HEK293T (cell line): ENCODE measurements around the gene SMIM1.

Experiments used
- CTCF ChIA-PET: fragments of 350-600 bp; formaldehyde crosslinking; extraction: SDS; loops from one replicate; lab custom pipeline; 2021; ENCODE audit warnings: antibody characterized with exemption, inconsistent platforms; lab: Yijun Ruan, JAX
- POLR2A ChIA-PET: fragments of 350-600 bp; formaldehyde crosslinking; extraction: SDS; loops from one replicate; lab custom pipeline; 2020; ENCODE audit warnings: antibody characterized with exemption, inconsistent platforms; lab: Yijun Ruan, JAX
- DNase-seq: peaks from one replicate; pipeline ENCODE4 v3.0.0; 2012; ENCODE audit warnings: mixed read lengths; ENCODE audit errors: extremely low spot score
- ARNT ChIP-seq: fragments of 450-650 bp; IDR thresholded peaks from 2 replicates; pipeline ENCODE4 v1.6.1; 2017; ENCODE audit warnings: mild to moderate bottlenecking
- BHLHE40 ChIP-seq: fragments of 450-650 bp; IDR thresholded peaks from 2 replicates; pipeline ENCODE4 v1.6.1; 2016; ENCODE audit warnings: mild to moderate bottlenecking, moderate library complexity, borderline replicate concordance
- CTBP1 ChIP-seq: fragments of 450-650 bp; IDR thresholded peaks from 2 replicates; pipeline ENCODE4 v1.6.1; 2016; ENCODE audit warnings: borderline replicate concordance
- ELF4 ChIP-seq: fragments of 450-650 bp; IDR thresholded peaks from 2 replicates; pipeline ENCODE4 v1.6.1; 2017; ENCODE audit warnings: antibody characterized with exemption
- FOXA1 ChIP-seq: fragments of 450-650 bp; IDR thresholded peaks from 2 replicates; pipeline ENCODE4 v1.6.1; 2016; ENCODE audit warnings: mild to moderate bottlenecking
- FOXK2 ChIP-seq: fragments of 450-650 bp; IDR thresholded peaks from 2 replicates; pipeline ENCODE4 v1.6.1; 2016; ENCODE audit warnings: mild to moderate bottlenecking
- FOXM1 ChIP-seq: fragments of 450-650 bp; IDR thresholded peaks from 2 replicates; pipeline ENCODE4 v1.6.1; 2017; ENCODE audit warnings: mild to moderate bottlenecking, borderline replicate concordance
- HDGF ChIP-seq: fragments of 450-650 bp; IDR thresholded peaks from 2 replicates; pipeline ENCODE4 v1.6.1; 2017; ENCODE audit warnings: antibody characterized with exemption, borderline replicate concordance
- L3MBTL2 ChIP-seq: fragments of 450-650 bp; conservative IDR thresholded peaks from 2 replicates; pipeline ENCODE4 v1.6.1; 2016; ENCODE audit warnings: mild to moderate bottlenecking
- LEF1 ChIP-seq: fragments of 450-650 bp; IDR thresholded peaks from 2 replicates; pipeline ENCODE4 v1.6.1; 2017; ENCODE audit warnings: mild to moderate bottlenecking, borderline replicate concordance
- NFRKB ChIP-seq: fragments of 450-650 bp; IDR thresholded peaks from 2 replicates; pipeline ENCODE4 v1.6.1; 2016; ENCODE audit warnings: mild to moderate bottlenecking, moderate library complexity
- SP1 ChIP-seq: fragments of 450-650 bp; IDR thresholded peaks from 2 replicates; pipeline ENCODE4 v1.6.1; 2017
- SUZ12 ChIP-seq: fragments of 450-650 bp; IDR thresholded peaks from 2 replicates; pipeline ENCODE4 v1.6.1; 2016; ENCODE audit warnings: mild to moderate bottlenecking
- TARDBP ChIP-seq: fragments of 450-650 bp; IDR thresholded peaks from 2 replicates; pipeline ENCODE4 v1.6.1; 2016
- ZNF384 ChIP-seq: fragments of 450-650 bp; IDR thresholded peaks from 2 replicates; pipeline ENCODE4 v1.6.1; 2016
- TF ChIP-seq, protein P1 (sequence below): fragments of 450-650 bp; IDR thresholded peaks from 2 replicates; pipeline ENCODE4 v1.6.1; 2016

Gene SMIM1

DNA sequence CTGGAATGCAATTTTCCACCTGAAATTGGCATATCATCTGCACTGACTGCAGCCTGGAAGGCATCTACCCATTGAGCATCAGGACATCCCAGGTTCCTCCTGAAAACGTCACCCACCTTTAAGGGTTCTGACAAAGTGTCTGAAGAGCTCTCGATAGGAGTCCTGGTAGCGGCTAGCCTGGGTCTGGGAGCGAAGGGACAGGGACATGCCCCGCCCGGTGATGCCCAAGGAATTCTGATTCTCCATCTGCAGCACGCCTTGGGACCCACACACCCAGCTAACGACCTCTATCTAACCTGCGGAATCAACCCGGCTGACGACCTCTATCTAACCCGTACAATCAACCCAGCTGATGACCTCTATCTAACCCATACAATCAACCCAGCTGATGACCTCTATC lies 33.6 kb upstream of the SMIM1 start:
- POLR2A ChIA-PET = no interaction called here
- no peak for DNase-seq
- CTCF ChIA-PET = no interaction called here
- TF ChIP-seq NFRKB = no peak
- TF ChIP-seq SP1 = no peak
- TF ChIP-seq TARDBP = no peak
- no peak for TF ChIP-seq LEF1
- no peak for TF ChIP-seq L3MBTL2
- TF ChIP-seq, protein P1, sequence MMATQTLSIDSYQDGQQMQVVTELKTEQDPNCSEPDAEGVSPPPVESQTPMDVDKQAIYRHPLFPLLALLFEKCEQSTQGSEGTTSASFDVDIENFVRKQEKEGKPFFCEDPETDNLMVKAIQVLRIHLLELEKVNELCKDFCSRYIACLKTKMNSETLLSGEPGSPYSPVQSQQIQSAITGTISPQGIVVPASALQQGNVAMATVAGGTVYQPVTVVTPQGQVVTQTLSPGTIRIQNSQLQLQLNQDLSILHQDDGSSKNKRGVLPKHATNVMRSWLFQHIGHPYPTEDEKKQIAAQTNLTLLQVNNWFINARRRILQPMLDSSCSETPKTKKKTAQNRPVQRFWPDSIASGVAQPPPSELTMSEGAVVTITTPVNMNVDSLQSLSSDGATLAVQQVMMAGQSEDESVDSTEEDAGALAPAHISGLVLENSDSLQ = no peak
- TF ChIP-seq FOXK2 = no peak
- TF ChIP-seq SUZ12 = no peak

DNA sequence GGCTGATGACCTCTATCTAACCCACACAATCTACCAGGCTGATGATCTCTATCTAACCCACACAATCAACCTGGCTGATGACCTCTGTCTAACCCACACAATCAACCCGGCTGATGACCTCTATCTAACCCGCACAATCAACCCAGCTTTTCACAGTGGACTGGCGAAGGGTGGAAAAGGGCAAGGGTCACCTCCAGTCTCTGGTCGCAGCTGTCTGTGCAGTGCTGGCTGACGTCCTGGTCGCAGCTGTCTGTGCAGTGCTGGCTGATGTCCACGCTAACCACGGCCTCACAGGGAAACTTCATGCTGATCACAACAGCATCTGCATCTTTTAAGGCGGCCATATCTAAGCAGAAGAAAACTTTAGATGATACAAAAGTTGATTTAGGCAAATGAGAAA lies 32.5 kb upstream of the SMIM1 start:
- TF ChIP-seq FOXK2 = no peak
- TF ChIP-seq ZNF384 = no peak
- TF ChIP-seq SUZ12 = no peak
- no peak for TF ChIP-seq ELF4
- TF ChIP-seq SP1 = no peak
- no peak for TF ChIP-seq BHLHE40
- no peak for TF ChIP-seq NFRKB
- TF ChIP-seq FOXA1 = no peak
- TF ChIP-seq HDGF = no peak
- no peak for TF ChIP-seq LEF1
- ChIA-PET CTCF (no interaction called here), POLR2A (no interaction called here)
- no peak for DNase-seq

DNA sequence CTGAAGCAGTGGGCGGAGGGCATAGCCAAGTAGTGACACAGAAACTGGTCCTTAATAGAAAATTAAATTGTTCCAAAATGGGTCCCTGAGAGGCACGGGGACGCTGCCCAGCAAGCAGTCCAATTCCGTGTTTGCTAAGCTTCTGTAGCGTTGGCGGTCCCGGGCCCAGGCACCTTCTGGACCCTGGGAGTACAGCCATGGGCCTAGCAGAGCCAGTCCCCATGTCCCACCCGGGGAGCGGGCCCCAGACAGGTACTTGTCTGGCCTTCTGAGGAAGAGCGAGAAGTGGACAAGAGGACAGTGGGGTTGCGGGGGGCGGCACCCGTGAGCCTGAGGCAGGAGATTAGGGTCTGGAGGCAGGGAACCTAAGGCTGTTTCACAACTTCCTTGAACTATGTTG lies 31.8 kb upstream of the SMIM1 start:
- DNase-seq = no peak
- ChIA-PET CTCF (no interaction called here), POLR2A (no interaction called here)
- TF ChIP-seq LEF1 = no peak
- no peak for TF ChIP-seq TARDBP
- TF ChIP-seq SUZ12 = no peak
- TF ChIP-seq HDGF = no peak
- no peak for TF ChIP-seq NFRKB
- no peak for TF ChIP-seq FOXK2
- no peak for TF ChIP-seq L3MBTL2
- TF ChIP-seq, protein P1 = no peak
- no peak for TF ChIP-seq BHLHE40
- TF ChIP-seq FOXA1 = no peak
- no peak for TF ChIP-seq CTBP1
- no peak for TF ChIP-seq ZNF384
- no peak for TF ChIP-seq ELF4
- no peak for TF ChIP-seq FOXM1
- TF ChIP-seq ARNT = no peak
- TF ChIP-seq SP1 = no peak

DNA sequence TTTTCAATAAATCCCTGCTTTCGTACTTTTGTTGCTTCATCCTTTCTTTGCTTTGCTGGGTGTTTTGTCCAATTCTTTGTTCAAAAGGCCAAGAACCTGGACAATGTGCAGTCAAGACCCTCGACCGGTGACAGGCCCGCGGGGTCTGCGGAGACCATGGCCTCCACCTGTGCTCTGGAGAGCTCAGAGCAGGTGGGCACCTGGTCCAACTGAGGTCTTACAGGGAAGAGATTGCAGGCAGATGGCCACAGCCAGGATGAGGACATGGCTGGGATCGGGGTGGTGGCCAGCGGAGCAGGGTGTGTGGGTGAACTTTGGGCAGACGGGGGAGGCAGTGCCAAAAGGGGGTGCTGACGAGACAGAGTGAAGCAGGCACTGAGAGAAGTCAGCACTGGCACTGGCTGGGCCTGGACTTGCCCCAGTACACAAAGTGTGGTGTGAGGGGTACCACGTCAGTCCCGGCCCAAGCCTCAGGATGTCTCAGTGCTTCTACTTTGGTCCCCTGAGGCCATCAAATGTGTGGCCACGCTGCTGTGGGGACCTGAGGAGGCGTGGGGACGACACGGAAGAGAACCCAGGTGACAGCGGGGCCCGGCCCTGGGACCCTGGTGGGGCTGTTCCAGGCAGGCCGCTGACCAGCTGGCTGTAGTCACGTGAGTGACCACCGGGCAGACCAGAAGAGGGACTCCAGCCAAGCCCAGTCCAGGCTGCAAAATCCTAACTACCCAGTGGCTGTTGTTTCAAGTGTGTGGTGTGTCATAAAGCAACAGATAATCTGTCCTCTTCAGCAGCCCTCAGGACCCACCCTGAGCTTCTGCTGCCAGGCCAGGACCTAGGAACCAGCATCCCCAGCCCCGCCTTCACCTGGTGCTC lies 30.7 kb upstream of the SMIM1 start:
- ChIA-PET CTCF (interaction anchor here (0.6 kb wide), 1 partner anchor 127 kb away, joined by 3 read pairs; no protein-coding TSS in a partner anchor), POLR2A (no interaction called here)
- no peak for DNase-seq
- TF ChIP-seq FOXA1 = no peak
- TF ChIP-seq SP1 = no peak
- TF ChIP-seq FOXK2 = no peak
- TF ChIP-seq ELF4 = no peak
- TF ChIP-seq CTBP1 = no peak
- TF ChIP-seq L3MBTL2 = no peak
- TF ChIP-seq NFRKB = no peak
- TF ChIP-seq ARNT = no peak
- no peak for TF ChIP-seq HDGF
- no peak for TF ChIP-seq LEF1
- TF ChIP-seq ZNF384 = no peak
- TF ChIP-seq, protein P1 = no peak
- TF ChIP-seq FOXM1 = no peak
- no peak for TF ChIP-seq BHLHE40

DNA sequence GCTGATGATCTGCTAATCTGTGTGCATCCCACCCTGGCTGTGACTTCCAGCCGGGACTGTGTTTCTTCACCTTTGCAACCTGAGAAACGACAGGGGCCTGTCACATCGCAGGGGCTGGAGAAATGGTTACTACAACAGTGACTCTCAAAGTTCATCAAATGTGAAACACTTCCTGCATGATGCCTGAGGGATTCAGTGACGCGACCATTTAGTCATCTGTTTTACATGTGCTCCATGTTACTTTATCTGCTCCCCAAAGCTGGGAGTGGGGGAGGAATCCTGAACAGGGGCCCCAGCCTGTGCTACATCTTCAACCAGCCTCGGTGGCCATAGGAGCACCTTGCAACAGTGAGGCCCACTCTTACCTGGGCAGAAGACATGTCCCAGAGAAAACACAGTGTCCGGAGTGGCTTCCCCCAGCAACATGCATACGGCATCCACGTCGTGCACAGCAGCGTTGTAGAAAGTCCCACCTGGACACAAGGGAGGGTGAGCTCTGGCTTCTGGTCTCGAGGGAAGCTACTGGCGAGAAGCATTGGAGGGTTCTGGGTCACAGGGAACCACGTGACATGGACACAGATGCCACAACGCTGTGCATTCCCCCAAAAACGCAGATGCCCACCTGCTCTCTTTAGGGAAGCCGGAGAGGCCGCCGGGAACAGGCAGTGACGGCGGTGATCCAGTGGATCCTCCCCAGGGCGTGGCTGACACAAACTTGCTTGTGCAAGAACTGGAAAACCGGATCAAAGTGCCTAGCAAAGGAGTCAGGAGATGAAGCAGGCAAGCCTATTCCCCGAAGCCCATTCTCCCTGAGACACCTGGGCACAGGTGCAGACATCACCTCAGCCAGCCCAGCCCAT lies 29.9 kb upstream of the SMIM1 start:
- ChIA-PET CTCF (no interaction called here), POLR2A (no interaction called here)
- TF ChIP-seq L3MBTL2 (no peak), NFRKB (no peak), FOXA1 (no peak), FOXM1 (no peak), TARDBP (no peak), ZNF384 (no peak), SP1 (no peak), HDGF (no peak), BHLHE40 (no peak), ARNT (no peak), ELF4 (no peak)
- TF ChIP-seq, protein P1 = no peak
- no peak for DNase-seq
